CD14-positive monocyte (primary cell): ENCODE data around the gene ELANE. TPM values are rescaled to one million over a fixed set of nuclear protein-coding genes. Genes with fewer than 3 reads are reported as not detected.
A peak's percentile ranks its signal among the peaks of the same experiment; 100 is the strongest.

ENCODE experiments used
- DNase-seq, 3 donors: peaks; one replicate each; pipeline ENCODE4 v3.0.0-alpha.2; 2011 to 2022
- H2AFZ ChIP-seq: 2 replicates; pipeline ENCODE4 v1.6.0; 2012; ENCODE audit warnings: mild to moderate bottlenecking, low read depth, low read length, inconsistent platforms; ENCODE audit not compliant: insufficient read depth, poor library complexity, severe bottlenecking
- H3K27ac ChIP-seq, 2 donors: 1 replicate in 1 of 2; 2 replicates in 1 of 2; pipeline ENCODE4 v1.5.1; 2012 to 2013; ENCODE audit warnings: low read length in 2 of 2, control low read depth in 1 of 2, inconsistent platforms in 1 of 2, low read depth in 1 of 2, mild to moderate bottlenecking in 1 of 2
- H3K27me3 ChIP-seq, 2 donors: one replicate each; pipeline versions ENCODE4 v1.6.0 to v1.6.1; 2011 to 2013; ENCODE audit warnings: low read length in 2 of 2; ENCODE audit not compliant: control insufficient read depth in 2 of 2, insufficient read depth in 2 of 2
- H3K36me3 ChIP-seq, 2 donors: replicated peaks in 1 of 2; 1 replicate in 1 of 2; 2 replicates in 1 of 2; pipeline versions ENCODE4 v1.5.1 to v1.6.1; 2012 to 2013; ENCODE audit warnings: low read length in 2 of 2, control low read depth in 1 of 2, inconsistent platforms in 1 of 2, mild to moderate bottlenecking in 1 of 2; ENCODE audit not compliant: insufficient read depth in 2 of 2, control insufficient read depth in 1 of 2
- H3K4me1 ChIP-seq, 2 donors: 1 replicate in 1 of 2; 2 replicates in 1 of 2; pipeline versions ENCODE4 v1.5.1 to v1.6.1; 2012 to 2013; ENCODE audit warnings: low read length in 2 of 2, control low read depth in 1 of 2, inconsistent platforms in 1 of 2, mild to moderate bottlenecking in 1 of 2, moderate library complexity in 1 of 2; ENCODE audit not compliant: insufficient read depth in 2 of 2, control insufficient read depth in 1 of 2
- H3K4me2 ChIP-seq: replicated peaks from 2 replicates; pipeline ENCODE3; 2012; ENCODE audit warnings: low read length, moderate library complexity, mild to moderate bottlenecking; ENCODE audit not compliant: poor library complexity, severe bottlenecking; ENCODE audit errors: extremely low read depth
- H3K4me3 ChIP-seq, 3 experiments: fragments of 200-600 bp in 1 of 3; sonication (generic) in 1 of 3; replicated peaks in 1 of 3; 1 replicate in 2 of 3; 2 replicates in 1 of 3; pipeline ENCODE4 v1.5.1; 2011 to 2013; ENCODE audit warnings: low read length in 3 of 3, mild to moderate bottlenecking in 3 of 3, control low read depth in 2 of 3, low read depth in 2 of 3, inconsistent platforms in 1 of 3, moderate library complexity in 1 of 3
- H3K79me2 ChIP-seq: 2 replicates; pipeline ENCODE4 v1.6.0; 2012; ENCODE audit warnings: mild to moderate bottlenecking, control low read depth, inconsistent platforms, low read length, moderate library complexity; ENCODE audit not compliant: insufficient read depth
- H3K9ac ChIP-seq: 2 replicates; pipeline ENCODE4 v1.6.0; 2017; ENCODE audit warnings: low read length, mild to moderate bottlenecking; ENCODE audit not compliant: insufficient read depth, poor library complexity, severe bottlenecking
- H3K9me3 ChIP-seq, 2 donors: replicated peaks in 1 of 2; 1 replicate in 1 of 2; 2 replicates in 1 of 2; pipeline versions ENCODE4 v1.5.1 to v1.6.1; 2012 to 2013; ENCODE audit warnings: low read length in 2 of 2, control low read depth in 1 of 2; ENCODE audit not compliant: control insufficient read depth in 1 of 2, insufficient read depth in 1 of 2
- H4K20me1 ChIP-seq: 2 replicates; pipeline ENCODE4 v1.6.0; 2012; ENCODE audit warnings: mild to moderate bottlenecking, low read length, control low read depth, moderate library complexity; ENCODE audit not compliant: insufficient read depth
- H3K27ac Mint-ChIP-seq, 7 donors: one replicate each; pipeline ENCODE4 v1.8.0; 2020; ENCODE audit warnings: mild to moderate bottlenecking in 7 of 7, mixed read lengths in 7 of 7, moderate library complexity in 6 of 7, inconsistent platforms in 2 of 7
- H3K27me3 Mint-ChIP-seq, 3 donors: one replicate each; pipeline ENCODE4 v1.8.0; 2021 to 2022; ENCODE audit warnings: low read depth in 3 of 3, mild to moderate bottlenecking in 3 of 3, mixed read lengths in 3 of 3, moderate library complexity in 3 of 3, inconsistent platforms in 1 of 3
- H3K36me3 Mint-ChIP-seq, 2 donors: one replicate each; pipeline ENCODE4 v1.8.0; 2020; ENCODE audit warnings: mixed read lengths in 2 of 2, inconsistent platforms in 1 of 2, mild to moderate bottlenecking in 1 of 2
- H3K4me1 Mint-ChIP-seq: one replicate; pipeline ENCODE4 v1.8.0; 2020; ENCODE audit warnings: mild to moderate bottlenecking, mixed read lengths
- H3K4me3 Mint-ChIP-seq, 2 donors: one replicate each; pipeline ENCODE4 v1.8.0; 2020; ENCODE audit warnings: mild to moderate bottlenecking in 2 of 2, mixed read lengths in 2 of 2, moderate library complexity in 1 of 2
- H3K9me3 Mint-ChIP-seq, 7 donors: one replicate each; pipeline ENCODE4 v1.8.0; 2020 to 2022; ENCODE audit warnings: mixed read lengths in 7 of 7, mild to moderate bottlenecking in 6 of 7, moderate library complexity in 6 of 7, inconsistent platforms in 2 of 7
- WGBS: methylation state at CpG from one replicate; pipeline ENCODE4 v1.1.5; 2013; ENCODE audit warnings: missing lambda C conversion rate; ENCODE audit not compliant: insufficient coverage; 5-methylcytosine and 5-hydroxymethylcytosine counted together
- intact Hi-C, 2 donors: fragments of 100-400 bp; cut with micrococcal nuclease; formaldehyde crosslinking; loops; one replicate each; pipeline versions ENCODE4 v1.15.0 to v1.15.1; 2023
- polyA plus RNA-seq, 3 donors: library from polyadenylated mRNA; depleted of rRNA in 1 of 3; unstranded in 2 of 3; stranded (reverse) in 1 of 3; fragments of 300-500 nt in 2 of 3; fragments of >200 nt in 1 of 3; fragmentation: Illumina TruSeq in 2 of 3; gene quantifications; 1 replicate in 2 of 3; 2 replicates in 1 of 3; pipeline ENCODE4 v1.2.3, GENCODE V29; 2012 to 2021
- TF ChIP-seq, protein P1 (sequence below): fragments of 200-600 bp; IDR thresholded peaks from one replicate; pipeline ENCODE4 v1.8.0; 2022; ENCODE audit warnings: antibody characterized with exemption, mild to moderate bottlenecking

Gene ELANE
- polyA plus RNA-seq, 3 donors, result 0.61 to 2.0 (median 1.3) TPM

DNA sequence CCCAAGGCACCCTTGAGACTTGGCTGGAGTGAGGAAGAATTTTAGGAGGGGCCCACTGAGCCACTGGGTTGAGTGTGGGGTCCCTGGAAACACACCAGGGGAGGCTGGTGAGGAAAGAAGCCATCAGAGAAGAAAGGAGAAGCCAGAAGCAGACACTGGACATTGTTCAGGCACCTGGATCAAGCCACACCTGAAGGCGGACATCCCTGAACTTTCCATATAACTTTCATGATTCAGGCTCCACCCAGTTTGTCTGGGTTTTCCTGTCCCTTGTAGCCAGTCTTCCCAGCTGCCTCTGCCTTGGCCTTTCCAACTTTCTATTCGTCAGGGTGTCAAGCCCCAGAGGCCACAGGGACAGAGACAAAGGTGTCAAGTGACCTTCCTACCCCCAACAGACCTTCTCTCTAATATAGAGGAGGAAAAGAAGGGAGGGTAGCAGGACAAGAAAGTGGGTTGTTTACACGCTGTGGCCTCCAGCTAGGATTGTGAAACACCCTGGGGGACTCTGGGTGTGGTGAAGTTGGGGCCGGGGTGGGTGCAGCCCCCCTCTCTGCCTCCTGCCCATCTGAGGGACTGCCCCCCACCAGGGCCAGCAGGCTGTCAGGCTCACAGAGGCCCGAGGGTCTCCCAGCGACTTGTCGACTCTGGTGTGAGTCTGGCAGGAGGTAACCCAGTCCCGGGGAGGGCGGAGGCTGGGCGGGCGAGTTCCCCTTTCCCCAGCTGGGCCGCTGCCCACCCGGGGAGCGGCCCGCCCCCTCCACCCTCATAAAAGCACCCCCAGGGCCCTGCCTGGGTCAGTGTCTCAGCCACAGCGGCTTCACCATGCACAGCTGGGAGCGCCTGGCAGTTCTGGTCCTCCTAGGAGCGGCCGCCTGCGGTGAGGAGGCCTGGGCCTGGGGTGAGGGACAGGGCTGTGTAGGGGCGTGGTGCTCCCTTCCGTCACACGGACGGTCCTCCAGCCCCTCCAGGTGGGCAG lies 7.1 kb downstream of the ELANE start, which contains the start of gene CFD:
Gene CFD, plus strand, starts transcription at position 797 of the 976 bp plus-strand sequence. Its CDS starts 26 bp downstream, at position 823.
- Mint-ChIP-seq H3K4me3 (peak within 1 kb of the TSS; percentile 77 to 82), H3K27me3 (peaks cover 0 to 3% (median 0%) of the 10 kb centered on the region in 3 donors), H3K9me3 (peaks cover 0 to 2% (median 0%) of the 10 kb centered on the region in 7 donors), H3K27ac (peak within 1 kb of the TSS; percentile 82 to 94 (median 87)), H3K4me1 (peaks cover 36% of the 10 kb centered on the region), H3K36me3 (no peaks in the 10 kb centered on the region)
- Histone ChIP-seq H3K27me3 (no peaks in the 10 kb centered on the region), H3K4me2 (peak within 1 kb of the TSS; percentile 98), H3K9ac (peak within 1 kb of the TSS; percentile 54), H4K20me1 (peaks cover 30% of the 10 kb centered on the region), H3K9me3 (no peaks in the 10 kb centered on the region), H3K4me3 (peak within 1 kb of the TSS; percentile 44 to 87 (median 52)), H3K36me3 (no peaks in the 10 kb centered on the region), H2AFZ (peak within 1 kb of the TSS; percentile 80), H3K27ac (peak within 1 kb of the TSS; percentile 45 to 81), H3K79me2 (peaks cover 14% of the 10 kb centered on the region), H3K4me1 (peaks cover 52 to 71% of the 10 kb centered on the region in 2 donors)
- WGBS, result 0% methylated on average over 12 of the region's 24 CpGs
- TF ChIP-seq, protein P1, sequence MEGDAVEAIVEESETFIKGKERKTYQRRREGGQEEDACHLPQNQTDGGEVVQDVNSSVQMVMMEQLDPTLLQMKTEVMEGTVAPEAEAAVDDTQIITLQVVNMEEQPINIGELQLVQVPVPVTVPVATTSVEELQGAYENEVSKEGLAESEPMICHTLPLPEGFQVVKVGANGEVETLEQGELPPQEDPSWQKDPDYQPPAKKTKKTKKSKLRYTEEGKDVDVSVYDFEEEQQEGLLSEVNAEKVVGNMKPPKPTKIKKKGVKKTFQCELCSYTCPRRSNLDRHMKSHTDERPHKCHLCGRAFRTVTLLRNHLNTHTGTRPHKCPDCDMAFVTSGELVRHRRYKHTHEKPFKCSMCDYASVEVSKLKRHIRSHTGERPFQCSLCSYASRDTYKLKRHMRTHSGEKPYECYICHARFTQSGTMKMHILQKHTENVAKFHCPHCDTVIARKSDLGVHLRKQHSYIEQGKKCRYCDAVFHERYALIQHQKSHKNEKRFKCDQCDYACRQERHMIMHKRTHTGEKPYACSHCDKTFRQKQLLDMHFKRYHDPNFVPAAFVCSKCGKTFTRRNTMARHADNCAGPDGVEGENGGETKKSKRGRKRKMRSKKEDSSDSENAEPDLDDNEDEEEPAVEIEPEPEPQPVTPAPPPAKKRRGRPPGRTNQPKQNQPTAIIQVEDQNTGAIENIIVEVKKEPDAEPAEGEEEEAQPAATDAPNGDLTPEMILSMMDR, result no peak
- DNase-seq, result peak; percentile 68 to 81 (median 80)
- intact Hi-C loops, result no loop called here

DNA sequence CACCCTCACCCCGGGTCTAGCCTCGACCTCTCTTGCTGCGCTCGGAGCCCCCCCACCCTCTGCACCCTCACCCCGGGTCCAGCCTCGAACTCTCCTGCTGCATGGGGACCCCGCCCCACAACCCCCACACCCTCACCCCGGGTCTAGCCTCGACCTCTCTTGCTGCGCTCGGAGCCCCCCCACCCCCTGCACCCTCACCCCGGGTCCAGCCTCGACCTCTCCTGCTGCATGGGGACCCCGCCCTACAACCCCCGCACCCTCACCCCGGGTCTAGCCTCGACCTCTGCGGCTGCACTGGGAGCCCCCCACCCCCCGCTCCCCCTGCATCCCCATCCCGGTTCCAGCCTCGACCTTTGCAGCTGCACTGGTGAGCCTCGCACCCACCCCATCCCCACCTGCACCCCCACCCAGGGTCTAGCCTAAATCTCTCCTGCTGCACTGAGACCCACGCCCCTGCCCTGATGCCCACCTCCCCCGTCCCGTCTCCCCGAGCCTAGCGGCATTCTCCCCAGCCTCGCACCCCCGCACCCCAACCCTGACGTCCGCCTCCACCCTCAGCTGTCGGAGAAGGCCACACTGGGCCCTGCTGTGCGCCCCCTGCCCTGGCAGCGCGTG lies 9.1 kb downstream of the ELANE start:
- 59% methylated on average over 20 of the region's 35 CpGs for WGBS
- peaks cover 2 to 10% of the 10 kb centered on the region in 2 donors for H3K36me3 Mint-ChIP-seq
- H3K27me3 ChIP-seq, result peaks cover 0 to 4% of the 10 kb centered on the region in 2 donors
- H3K9me3 Mint-ChIP-seq, result peaks cover 0 to 2% (median 0%) of the 10 kb centered on the region in 7 donors
- H3K27ac ChIP-seq, result no peak overlapping the region
- no peak for DNase-seq
- TF ChIP-seq, protein P1, result no peak
- H3K27ac Mint-ChIP-seq, result no peak overlapping the region
- H3K79me2 ChIP-seq, result peaks cover 11% of the 10 kb centered on the region
- peak overlapping the region; percentile 42 to 87 (median 44) for H3K4me3 ChIP-seq
- H3K4me3 Mint-ChIP-seq, result no peak overlapping the region
- H3K4me1 Mint-ChIP-seq, result peaks cover 36% of the 10 kb centered on the region
- H4K20me1 ChIP-seq, result peaks cover 49% of the 10 kb centered on the region
- peaks cover 0 to 5% (median 0%) of the 10 kb centered on the region in 3 donors for H3K27me3 Mint-ChIP-seq
- H3K4me2 ChIP-seq, result peak overlapping the region; percentile 98
- intact Hi-C loops, result loop anchor here (5.0 to 10.0 kb wide), 2 partner anchors 121 to 384 kb away; partner anchors contain the start of genes ATP5F1D (in 1 of the 2), MIDN (in 1 of the 2) and WDR18 (in 1 of the 2)
- no peak overlapping the region for H2AFZ ChIP-seq
- H3K4me1 ChIP-seq, result peaks cover 53 to 73% of the 10 kb centered on the region in 2 donors
- peak overlapping the region; percentile 40 for H3K9ac ChIP-seq
- no peaks in the 10 kb centered on the region for H3K9me3 ChIP-seq
- no peaks in the 10 kb centered on the region for H3K36me3 ChIP-seq
